ENCODE measurements around the gene KIF7.

DNA sequence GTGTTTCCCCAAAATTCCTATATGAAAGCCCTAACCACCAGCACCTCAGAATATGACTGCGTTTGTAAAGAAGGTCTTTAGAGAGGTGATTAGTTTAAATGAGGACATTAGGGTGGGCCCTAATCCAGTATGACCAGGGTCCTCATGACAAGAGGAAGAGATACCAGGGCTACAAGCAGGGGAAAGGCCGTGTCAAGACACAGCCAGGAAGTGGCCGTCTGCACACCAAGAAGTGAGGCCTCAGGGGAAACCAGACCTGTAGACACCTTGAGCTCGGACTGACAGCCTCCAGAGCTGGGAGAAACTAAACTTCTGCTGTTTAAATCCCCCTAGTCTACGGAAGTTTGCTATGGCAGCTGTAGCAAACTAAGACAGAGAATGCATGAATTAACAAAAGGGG lies 14.2 kb downstream of the KIF7 start:
- TF ChIP-seq, protein P1, sequence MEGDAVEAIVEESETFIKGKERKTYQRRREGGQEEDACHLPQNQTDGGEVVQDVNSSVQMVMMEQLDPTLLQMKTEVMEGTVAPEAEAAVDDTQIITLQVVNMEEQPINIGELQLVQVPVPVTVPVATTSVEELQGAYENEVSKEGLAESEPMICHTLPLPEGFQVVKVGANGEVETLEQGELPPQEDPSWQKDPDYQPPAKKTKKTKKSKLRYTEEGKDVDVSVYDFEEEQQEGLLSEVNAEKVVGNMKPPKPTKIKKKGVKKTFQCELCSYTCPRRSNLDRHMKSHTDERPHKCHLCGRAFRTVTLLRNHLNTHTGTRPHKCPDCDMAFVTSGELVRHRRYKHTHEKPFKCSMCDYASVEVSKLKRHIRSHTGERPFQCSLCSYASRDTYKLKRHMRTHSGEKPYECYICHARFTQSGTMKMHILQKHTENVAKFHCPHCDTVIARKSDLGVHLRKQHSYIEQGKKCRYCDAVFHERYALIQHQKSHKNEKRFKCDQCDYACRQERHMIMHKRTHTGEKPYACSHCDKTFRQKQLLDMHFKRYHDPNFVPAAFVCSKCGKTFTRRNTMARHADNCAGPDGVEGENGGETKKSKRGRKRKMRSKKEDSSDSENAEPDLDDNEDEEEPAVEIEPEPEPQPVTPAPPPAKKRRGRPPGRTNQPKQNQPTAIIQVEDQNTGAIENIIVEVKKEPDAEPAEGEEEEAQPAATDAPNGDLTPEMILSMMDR (IDR thresholded peaks at IDR 0.05): no peak
- TF ChIP-seq POLR2A (IDR thresholded peaks at IDR 0.05): no peak
- TF ChIP-seq POLR2AphosphoS5 (IDR thresholded peaks at IDR 0.05): no peak
